SH-SY5Y (cell line): ENCODE data around the gene SNX30.

Experiments used
- GATA2 ChIP-seq: IDR thresholded peaks from 2 replicates; pipeline ENCODE4 v1.6.1; 2011; ENCODE audit warnings: mild to moderate bottlenecking, low read depth, low read length
- GATA3 ChIP-seq: IDR thresholded peaks from 2 replicates; pipeline ENCODE4 v1.6.1; 2011; ENCODE audit warnings: low read depth, mild to moderate bottlenecking, low read length, moderate library complexity

DNA sequence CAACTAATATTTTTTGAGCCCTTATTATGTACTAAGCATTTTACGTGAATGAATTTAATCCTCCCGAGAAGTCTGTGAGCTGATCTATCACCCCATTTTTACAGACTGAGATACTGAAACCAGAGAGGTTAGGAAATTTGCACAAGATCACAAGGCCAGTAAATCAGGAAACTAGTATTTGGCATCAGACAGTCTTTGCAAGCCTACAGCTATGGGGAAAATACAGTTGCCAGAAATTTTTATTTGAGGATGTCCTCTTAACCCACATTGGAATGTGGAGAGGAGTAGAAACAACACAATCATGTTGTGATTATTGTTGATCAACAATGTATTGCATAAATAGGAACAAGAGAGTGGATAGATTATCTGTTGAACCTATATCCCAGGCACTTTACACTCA lies 142.4 kb downstream of the SNX30 start:
- TF ChIP-seq GATA3, result no peak
- no peak for TF ChIP-seq GATA2
